CD4-positive, alpha-beta T cell treated with Interleukin-15 for 4 hours (primary cell): ENCODE results near the gene DIP2A.

Experiments
- DNase-seq: peaks from one replicate; pipeline ENCODE4 v3.0.0-alpha.2; 2020; ENCODE audit warnings: low spot score

The DIP2A gene

GRCh38 chr21:46537026-46537425 lies 78.3 kb downstream of the DIP2A start:
- no peak for DNase-seq

GRCh38 chr21:46538262-46538661 lies 79.6 kb downstream of the DIP2A start:
- DNase-seq: no peak

DNA sequence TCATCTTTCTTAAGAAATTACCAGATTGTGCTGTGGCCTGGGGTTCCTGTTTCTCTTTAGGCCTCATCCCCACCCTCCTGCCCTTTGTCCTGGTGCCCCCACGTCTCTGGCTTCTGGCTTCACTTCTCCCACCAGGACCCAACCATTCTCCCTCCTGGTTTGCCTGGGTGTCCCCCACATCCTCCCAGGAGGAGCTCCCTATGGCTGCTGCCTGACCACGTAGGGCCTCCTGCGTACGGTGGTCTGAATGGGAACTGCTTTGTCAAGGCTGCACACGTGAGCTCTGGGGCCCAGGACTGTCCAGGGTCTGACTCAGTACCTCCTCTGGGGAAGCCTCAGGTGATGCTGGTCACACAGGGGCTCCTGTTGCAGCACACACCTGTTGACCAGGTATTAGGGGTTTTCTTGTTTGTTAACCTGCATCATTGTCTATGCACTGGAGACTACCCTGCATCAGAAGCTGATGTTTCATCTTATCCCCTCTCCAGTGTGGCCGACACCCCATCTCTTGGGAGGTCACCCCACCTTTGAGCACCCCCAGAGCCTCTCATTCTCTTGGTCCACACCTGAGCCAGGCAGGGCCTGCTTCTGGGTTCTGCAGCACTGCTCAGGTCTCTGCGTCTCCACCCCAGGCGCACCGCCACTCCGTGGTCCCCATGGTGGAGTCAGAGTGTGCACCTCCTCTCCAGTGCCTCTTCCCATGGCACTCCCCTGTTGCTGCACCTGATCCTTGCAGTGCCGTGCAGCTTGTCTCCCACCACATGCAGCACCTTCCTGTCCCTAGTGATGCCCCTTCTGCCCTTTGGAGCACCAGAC lies 80.4 kb downstream of the DIP2A start:
- DNase-seq: no peak

DNA sequence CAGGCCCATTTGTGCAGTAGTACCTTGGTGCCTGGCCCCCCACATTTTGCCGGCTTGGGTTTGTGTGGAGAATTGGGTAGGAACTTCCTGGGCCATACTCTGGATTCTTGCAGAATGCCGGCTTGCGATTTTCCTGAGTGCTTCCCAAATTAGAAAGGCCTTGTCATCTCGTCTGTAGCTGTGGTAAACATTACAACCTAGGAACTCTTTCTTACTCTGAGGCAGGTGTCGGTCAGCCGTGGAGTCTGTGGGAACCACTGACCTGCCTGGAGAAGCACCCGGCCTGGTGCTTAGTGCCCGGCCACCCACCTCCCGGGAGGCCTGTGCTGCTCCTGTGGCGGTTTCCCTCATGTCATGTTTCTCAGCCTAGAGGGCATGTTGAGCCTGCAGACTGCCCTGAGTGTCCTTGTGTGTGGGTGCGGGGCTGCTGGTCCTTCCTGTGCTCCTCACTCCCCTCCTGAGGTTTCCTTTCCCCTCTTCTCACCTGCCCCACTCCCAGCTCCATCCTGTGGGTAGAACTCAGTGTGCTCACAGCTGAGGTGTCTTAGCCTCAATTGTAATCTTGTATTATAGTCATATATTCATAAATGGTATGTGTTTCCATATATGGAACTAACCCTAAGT lies 81.5 kb downstream of the DIP2A start:
- DNase-seq: peak; percentile 26

- no peak for DNase-seq
Measured at GRCh38 chr21:46542588-46543124, 84.0 kb downstream of the DIP2A start.

GRCh38 chr21:46543306-46543705 lies 84.6 kb downstream of the DIP2A start:
- DNase-seq: no peak

- DNase-seq: no peak
Measured at GRCh38 chr21:46544003-46544402, 85.3 kb downstream of the DIP2A start.

DNA sequence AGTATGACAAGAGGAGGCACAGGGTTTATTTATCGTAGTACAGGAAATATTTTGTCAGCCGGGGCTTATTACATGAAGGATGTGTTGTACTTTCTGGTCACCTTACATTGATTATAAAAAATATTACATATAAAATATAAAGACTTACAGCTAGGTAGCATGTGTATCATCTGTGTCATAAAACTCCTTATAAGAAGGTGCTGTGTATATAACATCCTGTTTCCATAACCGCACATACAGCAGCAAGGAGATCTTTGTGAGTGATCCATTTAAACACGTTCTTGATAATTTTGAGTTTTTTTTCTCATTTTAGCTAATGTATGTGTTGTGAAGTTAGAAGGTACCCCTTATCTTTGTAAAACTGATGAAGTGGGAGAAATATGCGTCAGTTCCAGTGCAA lies 86.1 kb downstream of the DIP2A start:
- no peak for DNase-seq

DNA sequence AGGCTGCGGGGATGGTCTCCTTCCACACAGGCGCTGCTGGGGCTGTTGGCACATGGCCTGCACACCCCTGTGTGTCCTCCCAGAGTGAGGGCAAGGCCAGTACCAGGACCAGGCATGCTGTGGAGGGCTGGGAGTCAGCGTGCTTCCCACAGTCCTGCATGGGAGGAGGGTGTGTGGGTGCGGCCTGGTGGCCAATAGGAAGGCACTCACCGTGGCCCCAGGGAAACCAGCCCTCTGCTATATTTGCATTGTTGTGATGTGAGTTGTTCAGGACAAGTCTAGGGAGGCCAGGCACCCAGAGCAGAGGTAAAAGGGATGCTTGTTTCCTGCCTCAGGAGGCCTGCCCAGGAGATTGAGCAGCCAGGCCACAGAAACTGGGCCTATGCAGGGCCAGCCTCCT lies 86.7 kb downstream of the DIP2A start:
- no peak for DNase-seq

GRCh38 chr21:46545911-46546310 lies 87.2 kb downstream of the DIP2A start:
- no peak for DNase-seq

GRCh38 chr21:46546799-46547198 lies 88.1 kb downstream of the DIP2A start:
- DNase-seq: no peak

DNA sequence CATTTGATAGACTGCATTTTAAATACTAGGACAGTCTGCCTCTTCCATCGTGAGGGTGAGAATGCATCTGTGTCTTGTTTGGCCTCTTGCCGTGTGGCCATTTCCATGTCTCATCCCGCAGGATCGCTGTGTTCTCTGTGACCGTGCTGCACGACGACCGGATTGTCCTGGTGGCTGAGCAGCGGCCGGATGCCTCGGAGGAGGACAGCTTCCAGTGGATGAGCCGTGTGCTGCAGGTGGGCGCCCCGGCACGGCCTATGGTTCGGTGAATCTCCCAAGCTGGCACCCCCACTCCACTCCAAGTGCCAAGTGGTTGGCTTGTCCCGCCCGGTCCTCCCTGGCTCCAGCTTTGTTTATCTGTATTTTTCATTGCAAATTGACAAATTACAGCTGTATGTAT lies 91.0 kb downstream of the DIP2A start:
- no peak for DNase-seq

- peak; percentile 73 for DNase-seq
Measured at GRCh38 chr21:46550116-46550941, 91.6 kb downstream of the DIP2A start.

DNA sequence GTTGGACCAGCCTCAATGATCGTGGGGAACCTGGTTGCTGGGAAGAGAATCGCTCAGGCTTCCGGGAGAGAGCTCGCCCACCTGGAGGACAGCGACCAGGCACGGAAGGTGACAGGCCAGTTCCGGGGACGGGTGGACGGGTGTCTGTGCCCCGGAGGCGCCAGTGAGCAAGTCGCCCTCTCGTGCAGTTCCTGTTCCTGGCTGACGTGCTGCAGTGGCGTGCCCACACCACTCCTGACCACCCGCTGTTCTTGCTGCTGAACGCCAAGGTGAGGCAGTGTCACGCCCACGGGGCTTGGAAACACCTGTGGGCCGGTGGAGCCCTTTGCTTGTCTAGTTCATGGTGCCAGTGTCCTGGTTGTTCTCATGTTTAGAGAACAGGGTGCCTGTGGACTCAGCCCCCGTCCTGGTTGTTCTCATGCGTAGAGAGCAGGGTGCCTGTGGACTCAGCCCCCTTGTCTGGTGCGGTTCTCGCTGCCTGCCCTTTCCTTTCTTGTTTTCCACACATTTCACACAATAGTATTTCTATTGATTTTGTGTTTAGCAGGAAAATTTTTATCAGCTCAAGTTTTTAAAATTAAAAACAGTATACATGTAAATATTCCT lies 93.0 kb downstream of the DIP2A start:
- DNase-seq: peak; percentile 45

DNA sequence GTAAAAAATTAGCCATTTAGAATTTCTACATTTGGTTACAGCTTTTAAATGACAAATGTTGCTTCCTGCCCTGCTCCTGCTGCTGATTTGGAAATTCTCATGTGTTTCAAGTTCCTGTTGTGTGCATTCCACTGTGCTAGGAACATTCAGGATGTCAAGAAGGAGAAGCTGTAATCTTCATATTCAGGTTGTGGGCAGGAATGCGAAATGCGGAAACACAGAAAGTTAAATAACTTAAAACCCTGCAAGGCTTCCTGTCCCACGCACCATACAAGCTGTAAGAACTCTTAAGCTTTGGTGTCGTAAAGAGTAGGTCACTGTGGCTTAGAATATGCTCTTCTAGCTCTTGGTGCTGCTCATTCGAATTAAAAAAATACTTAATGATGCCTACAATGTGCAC lies 93.6 kb downstream of the DIP2A start:
- DNase-seq: peak; percentile 37

DNA sequence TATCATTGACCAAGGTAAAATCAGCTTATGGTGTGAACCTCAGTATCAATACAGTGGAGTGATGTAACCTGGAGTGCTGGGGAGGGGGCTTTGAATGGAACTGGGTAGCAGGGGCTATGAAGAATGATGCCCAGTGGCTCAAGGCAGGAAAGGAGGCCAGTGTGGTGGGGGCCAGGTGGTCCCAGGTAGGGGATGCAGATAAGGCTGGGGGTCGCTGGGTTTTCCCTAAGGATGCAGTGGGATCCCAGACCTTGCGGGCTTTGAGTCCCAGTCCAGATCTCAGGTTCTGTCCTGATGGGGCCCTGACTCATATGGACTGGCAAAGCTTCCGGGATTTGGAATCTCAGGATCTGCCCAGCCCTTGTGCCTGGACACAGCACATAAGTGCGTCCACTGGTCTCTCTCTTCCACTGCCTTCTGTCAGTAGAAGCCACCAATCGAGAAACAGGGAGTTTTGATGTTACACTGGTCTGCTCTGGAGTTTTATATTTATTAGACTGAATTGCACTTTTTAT lies 94.2 kb downstream of the DIP2A start:
- no peak for DNase-seq

DNA sequence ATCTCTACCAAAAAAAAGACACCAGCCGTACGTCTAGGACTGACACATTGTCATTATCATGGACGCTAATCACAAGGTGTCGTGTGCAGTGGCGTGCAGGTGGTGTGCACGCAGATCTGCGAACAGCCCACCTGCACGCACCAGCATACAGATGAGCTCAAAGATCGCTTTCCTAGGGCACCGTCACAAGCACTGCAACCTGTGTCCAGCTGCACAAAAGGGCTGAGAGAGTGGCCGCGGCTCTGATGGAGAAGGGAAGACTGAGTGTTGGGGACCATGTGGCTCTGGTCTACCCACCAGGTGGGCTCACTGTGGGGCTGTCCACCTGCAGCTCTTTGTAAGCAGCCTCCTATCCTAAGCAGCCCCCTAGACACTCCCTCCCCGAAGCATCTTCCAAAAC lies 95.3 kb downstream of the DIP2A start:
- no peak for DNase-seq

DNA sequence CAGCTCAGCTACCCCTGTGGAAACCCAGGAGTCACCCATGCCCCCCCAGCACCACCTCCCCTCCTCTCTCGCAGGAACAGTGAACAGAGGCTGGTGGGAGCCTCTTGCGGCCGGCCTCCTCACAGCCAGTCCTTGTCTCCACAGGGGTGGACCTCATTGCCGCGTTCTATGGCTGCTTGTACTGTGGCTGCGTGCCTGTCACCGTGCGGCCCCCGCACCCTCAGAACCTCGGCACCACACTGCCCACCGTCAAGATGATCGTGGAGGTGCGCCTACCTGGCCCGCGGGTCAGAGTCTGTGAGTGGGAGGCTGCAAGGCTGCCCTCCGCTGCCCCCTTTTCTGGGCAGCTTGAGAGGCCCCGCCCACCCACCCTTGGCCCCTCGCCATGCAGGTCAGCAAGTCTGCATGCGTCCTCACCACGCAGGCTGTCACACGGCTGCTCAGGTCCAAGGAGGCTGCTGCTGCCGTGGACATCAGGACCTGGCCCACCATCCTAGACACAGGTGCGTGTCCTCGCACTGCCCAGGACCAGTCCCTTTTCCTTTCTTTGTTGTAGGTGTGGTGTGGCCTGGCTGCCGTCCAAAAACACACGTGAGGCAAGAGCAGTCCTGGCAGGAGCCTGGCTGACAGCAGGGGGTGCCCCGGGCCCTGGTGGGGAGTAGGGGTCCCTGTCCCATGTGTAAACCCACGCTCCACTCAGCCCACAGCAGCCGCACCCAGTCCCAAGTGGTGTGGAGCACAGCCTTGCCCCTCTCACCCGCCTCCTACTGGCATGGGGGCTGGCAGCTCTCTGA lies 95.9 kb downstream of the DIP2A start:
- no peak for DNase-seq

DNA sequence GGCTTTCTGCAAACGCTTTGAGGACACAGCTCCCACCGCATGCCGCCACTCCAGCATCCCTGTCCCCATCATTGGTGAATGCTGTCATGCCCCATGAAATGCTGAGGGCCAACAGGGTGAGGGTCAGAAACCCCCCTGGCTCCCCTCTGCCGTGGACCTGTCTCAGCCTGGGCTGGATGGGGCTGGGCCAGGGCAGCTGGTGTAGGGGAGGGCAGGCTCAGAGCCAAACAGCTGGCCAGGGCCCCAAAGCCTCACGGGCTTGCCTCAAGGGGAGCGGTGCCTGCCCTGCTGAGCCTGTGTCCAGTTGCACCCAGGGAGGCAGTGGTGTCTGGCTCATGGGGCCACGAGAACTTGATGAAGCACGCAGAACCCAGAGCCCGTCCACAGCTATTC lies 96.5 kb downstream of the DIP2A start:
- no peak for DNase-seq

- DNase-seq: no peak
Measured at GRCh38 chr21:46555678-46556077, 97.0 kb downstream of the DIP2A start.

DNA sequence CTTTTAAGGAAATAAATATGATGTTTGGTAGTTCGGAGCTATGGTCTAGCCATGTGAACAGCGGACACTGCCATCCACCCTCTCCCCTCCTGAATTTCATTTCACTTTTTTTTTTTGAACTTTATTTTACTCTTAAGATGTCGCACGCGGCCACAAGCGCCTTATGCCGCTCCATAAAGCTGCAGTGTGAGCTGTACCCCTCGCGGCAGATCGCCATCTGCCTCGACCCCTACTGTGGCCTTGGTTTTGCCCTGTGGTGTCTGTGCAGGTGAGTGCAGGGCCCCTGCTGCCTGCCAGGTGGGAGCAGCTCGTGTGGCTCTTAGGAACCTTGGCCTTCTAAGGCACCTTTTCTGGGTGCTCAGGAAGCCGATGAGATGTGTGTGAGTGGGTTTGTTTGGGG lies 98.1 kb downstream of the DIP2A start:
- no peak for DNase-seq
